ENCODE data around the gene SH2B2. TPM values are rescaled to one million over a fixed set of nuclear protein-coding genes. Genes with fewer than 3 reads are reported as not detected.

Gene SH2B2
- total and polyA plus RNA-seq, 2 experiments from 2014 or later, result 13.1 to 17.4 TPM

- no peak for DNase-seq (ENCODE audit: low read depth in 1 of 2, low spot score in 1 of 2)
- no peak overlapping the region for H3K4me3 ChIP-seq
- H3K27me3 ChIP-seq, result no peaks in the 10 kb centered on the region
- no peak for TF ChIP-seq CTCF (IDR thresholded peaks at IDR 0.05; ENCODE audit: low read depth, low read length)
- no peaks in the 10 kb centered on the region for H3K36me3 ChIP-seq
- no peaks in the 10 kb centered on the region for H3K9me3 ChIP-seq (ENCODE audit: low read depth)
- no peaks in the 10 kb centered on the region for H3K4me1 ChIP-seq (ENCODE audit: low read depth)
- no peak overlapping the region for H3K27ac ChIP-seq
Measured at GRCh38 chr7:102281785-102282184, 4.9 kb upstream of the SH2B2 start.

DNA sequence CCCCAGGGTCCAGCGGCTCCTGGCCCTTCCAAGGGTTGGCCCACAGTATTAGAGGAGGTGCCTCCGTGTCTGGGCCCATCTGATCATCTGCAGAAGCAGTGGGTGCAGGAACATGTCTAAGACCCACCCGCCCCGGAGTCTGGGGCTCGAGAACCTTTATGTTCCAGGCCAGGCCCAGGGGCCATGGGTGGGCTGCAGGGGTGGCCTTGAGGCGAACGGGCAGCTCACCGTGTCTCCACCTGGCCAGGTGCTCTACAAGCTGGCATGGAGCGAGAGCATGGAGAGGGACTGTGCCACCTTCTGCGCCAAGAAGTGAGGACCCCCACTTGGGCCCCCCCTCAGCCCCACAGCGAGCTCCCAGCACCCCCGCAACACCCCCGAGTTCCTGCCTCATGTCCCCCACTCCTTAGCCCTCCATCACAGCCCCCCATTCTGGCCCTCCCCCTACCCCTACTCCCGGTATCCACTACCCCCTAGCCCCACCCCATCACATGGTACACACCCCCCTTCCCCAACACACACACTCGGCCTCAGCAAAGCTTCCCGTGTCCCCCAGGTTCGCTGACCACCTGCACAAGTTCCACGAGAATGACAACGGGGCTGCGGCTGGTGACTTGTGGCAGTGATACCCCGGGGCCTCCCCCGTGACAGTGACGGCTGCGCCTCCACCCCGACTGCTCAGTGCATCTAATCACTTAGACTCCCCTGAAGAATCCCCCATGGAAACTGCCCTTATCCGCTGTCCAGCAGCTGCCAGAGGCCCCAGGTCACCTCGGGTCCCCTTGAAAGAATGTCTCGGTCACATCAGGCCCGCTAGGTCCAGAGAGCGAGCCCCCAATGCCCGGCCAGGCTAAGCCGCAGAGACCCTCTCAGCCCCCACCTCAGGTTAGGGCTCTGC is 4.0 kb upstream of the SH2B2 start:
- H3K4me1 ChIP-seq (ENCODE audit: low read depth), result no peaks in the 10 kb centered on the region
- H3K4me3 ChIP-seq, result no peak overlapping the region
- no peak for DNase-seq (ENCODE audit: low read depth in 1 of 2, low spot score in 1 of 2)
- no peaks in the 10 kb centered on the region for H3K36me3 ChIP-seq
- H3K27ac ChIP-seq, result no peak overlapping the region
- no peak for TF ChIP-seq CTCF (IDR thresholded peaks at IDR 0.05; ENCODE audit: low read depth, low read length)
- H3K27me3 ChIP-seq, result no peaks in the 10 kb centered on the region
- H3K9me3 ChIP-seq (ENCODE audit: low read depth), result no peaks in the 10 kb centered on the region

GRCh38 chr7:102283477-102284189 is 3.0 kb upstream of the SH2B2 start:
- Histone ChIP-seq H3K4me1 (ENCODE audit: low read depth) (no peaks in the 10 kb centered on the region), H3K36me3 (no peaks in the 10 kb centered on the region), H3K9me3 (ENCODE audit: low read depth) (no peaks in the 10 kb centered on the region), H3K27me3 (no peaks in the 10 kb centered on the region), H3K27ac (no peak overlapping the region), H3K4me3 (no peak overlapping the region)
- no peak for TF ChIP-seq CTCF (IDR thresholded peaks at IDR 0.05; ENCODE audit: low read depth, low read length)
- no peak for DNase-seq (ENCODE audit: low read depth in 1 of 2, low spot score in 1 of 2)

- H3K9me3 ChIP-seq (ENCODE audit: low read depth), result no peaks in the 10 kb centered on the region
- no peaks in the 10 kb centered on the region for H3K4me1 ChIP-seq (ENCODE audit: low read depth)
- no peak overlapping the region for H3K27ac ChIP-seq
- no peak for DNase-seq (ENCODE audit: low read depth in 1 of 2, low spot score in 1 of 2)
- H3K4me3 ChIP-seq, result no peak overlapping the region
- no peak for TF ChIP-seq CTCF (IDR thresholded peaks at IDR 0.05; ENCODE audit: low read depth, low read length)
- H3K27me3 ChIP-seq, result no peaks in the 10 kb centered on the region
- no peaks in the 10 kb centered on the region for H3K36me3 ChIP-seq
Measured at GRCh38 chr7:102284399-102284798, 2.3 kb upstream of the SH2B2 start.

DNA sequence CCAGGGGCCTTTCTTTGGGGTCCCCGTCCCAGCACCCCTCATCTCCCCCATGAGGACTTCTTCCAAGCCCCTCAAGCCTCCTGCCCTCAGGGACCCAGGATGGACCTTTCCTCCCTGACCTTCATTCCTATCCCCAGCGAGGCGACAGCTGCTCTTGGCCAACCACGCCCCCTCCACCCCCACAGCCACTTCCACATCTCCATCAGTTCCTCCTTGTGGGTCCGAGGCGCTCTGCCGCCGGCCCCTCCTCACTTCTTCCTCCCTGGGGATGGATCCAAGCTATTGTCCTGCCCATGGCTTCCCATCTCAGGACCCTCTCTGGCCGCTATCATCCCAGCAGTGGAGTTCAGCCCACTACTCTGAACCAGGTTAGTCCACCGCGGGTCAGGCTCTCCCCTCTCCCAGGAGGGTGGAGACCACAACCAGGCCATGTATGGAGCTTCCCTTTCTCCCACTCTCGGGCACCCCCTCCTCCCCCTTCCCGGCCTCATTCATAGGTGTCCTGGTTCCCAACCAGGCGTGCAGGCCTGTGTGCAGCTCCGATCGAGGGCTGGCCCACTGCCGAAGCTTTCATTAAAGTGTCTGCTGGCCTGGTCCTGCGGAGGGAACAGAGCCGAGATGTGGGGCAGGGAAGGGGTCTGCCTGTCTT is 1.7 kb upstream of the SH2B2 start:
- TF ChIP-seq CTCF (IDR thresholded peaks at IDR 0.05; ENCODE audit: low read depth, low read length), result no peak
- Histone ChIP-seq H3K4me3 (no peak overlapping the region), H3K4me1 (ENCODE audit: low read depth) (no peaks in the 10 kb centered on the region), H3K36me3 (no peaks in the 10 kb centered on the region), H3K27ac (no peak overlapping the region), H3K27me3 (no peaks in the 10 kb centered on the region), H3K9me3 (ENCODE audit: low read depth) (no peaks in the 10 kb centered on the region)
- no peak for DNase-seq (ENCODE audit: low read depth in 1 of 2, low spot score in 1 of 2)
